SJCRH30 (cell line): ENCODE measurements around the gene LRIT1. TPM values are rescaled to one million over a fixed set of nuclear protein-coding genes. Genes with fewer than 3 reads are reported as not detected.

Experiments used
- DNase-seq, 2 experiments: peaks; one replicate each; pipeline ENCODE4 v3.0.0-alpha.2; 2015 to 2020
- H3K27ac ChIP-seq: fragments of 250-450 bp; sonication (Bioruptor Pico); 2 replicates; pipeline ENCODE4 v1.5.1; 2020; ENCODE audit warnings: mild to moderate bottlenecking, moderate library complexity
- H3K27me3 ChIP-seq: fragments of 250-450 bp; sonication (Bioruptor Pico); 2 replicates; pipeline ENCODE4 v1.5.1; 2020; ENCODE audit warnings: mild to moderate bottlenecking, moderate library complexity
- H3K36me3 ChIP-seq: fragments of 250-450 bp; sonication (Bioruptor Pico); 2 replicates; pipeline ENCODE4 v1.5.1; 2020; ENCODE audit warnings: mild to moderate bottlenecking, moderate library complexity
- H3K4me1 ChIP-seq: fragments of 250-450 bp; sonication (Bioruptor Pico); 2 replicates; pipeline ENCODE4 v1.5.1; 2020; ENCODE audit warnings: mild to moderate bottlenecking, moderate library complexity
- H3K4me3 ChIP-seq: fragments of 250-450 bp; sonication (Bioruptor Pico); 2 replicates; pipeline ENCODE4 v1.5.1; 2020; ENCODE audit warnings: mild to moderate bottlenecking, moderate library complexity
- H3K9me3 ChIP-seq: fragments of 250-450 bp; sonication (Bioruptor Pico); replicated peaks from 2 replicates; pipeline ENCODE4 v1.5.1; 2020; ENCODE audit warnings: mild to moderate bottlenecking, moderate library complexity
- total RNA-seq: library from RNA; depleted of rRNA; stranded (reverse); fragments of >200 nt; shearing (Covaris generic); gene quantifications from 2 replicates; pipeline ENCODE4 v1.2.3, GENCODE V29; 2014

LRIT1 gene
- total RNA-seq, 1 experiment from 2014 or later, result not detected

- Histone ChIP-seq H3K36me3 (no peaks in the 10 kb centered on the region), H3K9me3 (no peaks in the 10 kb centered on the region), H3K27me3 (no peaks in the 10 kb centered on the region), H3K27ac (no peak overlapping the region), H3K4me1 (peaks cover 12% of the 10 kb centered on the region), H3K4me3 (no peak overlapping the region)
- no peak for DNase-seq
These were observed 20.0 kb upstream of the LRIT1 start for GRCh38 chr10:84261236-84261915.

GRCh38 chr10:84258034-84258695, 16.8 kb upstream of the LRIT1 start:
- H3K4me1 ChIP-seq, result no peaks in the 10 kb centered on the region
- H3K4me3 ChIP-seq, result no peak overlapping the region
- no peaks in the 10 kb centered on the region for H3K36me3 ChIP-seq
- H3K9me3 ChIP-seq, result no peaks in the 10 kb centered on the region
- H3K27ac ChIP-seq, result no peak overlapping the region
- H3K27me3 ChIP-seq, result no peaks in the 10 kb centered on the region
- DNase-seq, result no peak

- Histone ChIP-seq H3K9me3 (no peaks in the 10 kb centered on the region), H3K4me3 (no peak overlapping the region), H3K4me1 (no peaks in the 10 kb centered on the region), H3K36me3 (no peaks in the 10 kb centered on the region), H3K27me3 (no peaks in the 10 kb centered on the region), H3K27ac (no peak overlapping the region)
- DNase-seq, result no peak
These were observed 16.1 kb upstream of the LRIT1 start for GRCh38 chr10:84257343-84258020.

GRCh38 chr10:84256510-84257342, 15.4 kb upstream of the LRIT1 start:
- DNase-seq, result no peak
- H3K27me3 ChIP-seq, result no peaks in the 10 kb centered on the region
- no peak overlapping the region for H3K27ac ChIP-seq
- H3K4me1 ChIP-seq, result no peaks in the 10 kb centered on the region
- H3K9me3 ChIP-seq, result no peaks in the 10 kb centered on the region
- no peak overlapping the region for H3K4me3 ChIP-seq
- no peaks in the 10 kb centered on the region for H3K36me3 ChIP-seq

GRCh38 chr10:84254552-84255478, 13.5 kb upstream of the LRIT1 start:
- no peak overlapping the region for H3K4me3 ChIP-seq
- no peaks in the 10 kb centered on the region for H3K4me1 ChIP-seq
- DNase-seq, result no peak
- H3K27ac ChIP-seq, result no peak overlapping the region
- H3K9me3 ChIP-seq, result no peaks in the 10 kb centered on the region
- H3K27me3 ChIP-seq, result no peaks in the 10 kb centered on the region
- H3K36me3 ChIP-seq, result no peaks in the 10 kb centered on the region

GRCh38 chr10:84248794-84249193, 7.4 kb upstream of the LRIT1 start:
- DNase-seq, result no peak
- H3K4me1 ChIP-seq, result peaks cover 11% of the 10 kb centered on the region
- no peak overlapping the region for H3K27ac ChIP-seq

GRCh38 chr10:84247496-84247895, 6.2 kb upstream of the LRIT1 start:
- Histone ChIP-seq H3K4me1 (peaks cover 12% of the 10 kb centered on the region), H3K4me3 (no peak overlapping the region), H3K27me3 (no peaks in the 10 kb centered on the region), H3K27ac (no peak overlapping the region), H3K9me3 (no peaks in the 10 kb centered on the region), H3K36me3 (no peaks in the 10 kb centered on the region)
- DNase-seq, result no peak

More at GRCh38 chr10:84248794-84249193, 7.4 kb upstream of the LRIT1 start:
- H3K36me3 ChIP-seq, result no peaks in the 10 kb centered on the region
- H3K27me3 ChIP-seq, result no peaks in the 10 kb centered on the region
- no peak overlapping the region for H3K4me3 ChIP-seq
- no peaks in the 10 kb centered on the region for H3K9me3 ChIP-seq

GRCh38 chr10:84244651-84245270, 3.4 kb upstream of the LRIT1 start, which contains the start of gene RGR:
RGR (plus strand) TSS chr10:84245053; CDS start chr10:84245091, 38 bp downstream.
- Histone ChIP-seq H3K36me3 (no peaks in the 10 kb centered on the region), H3K27ac (peak within 1 kb of the TSS; percentile 71), H3K4me1 (peaks cover 12% of the 10 kb centered on the region), H3K27me3 (no peaks in the 10 kb centered on the region), H3K9me3 (no peaks in the 10 kb centered on the region), H3K4me3 (peak within 1 kb of the TSS; percentile 50)
- peak; percentile 83 to 93 for DNase-seq

- Histone ChIP-seq H3K27ac (peak overlapping the region; percentile 71), H3K36me3 (no peaks in the 10 kb centered on the region), H3K4me3 (no peak overlapping the region), H3K27me3 (no peaks in the 10 kb centered on the region), H3K9me3 (no peaks in the 10 kb centered on the region), H3K4me1 (peaks cover 12% of the 10 kb centered on the region)
- no peak for DNase-seq
These were observed 2.4 kb upstream of the LRIT1 start for GRCh38 chr10:84243759-84244158.

GRCh38 chr10:84238909-84239308, 2.4 kb downstream of the LRIT1 start:
- H3K27ac ChIP-seq, result no peak overlapping the region
- no peaks in the 10 kb centered on the region for H3K36me3 ChIP-seq
- peaks cover 2% of the 10 kb centered on the region for H3K4me1 ChIP-seq
- DNase-seq, result no peak
- H3K27me3 ChIP-seq, result no peaks in the 10 kb centered on the region
- H3K9me3 ChIP-seq, result no peaks in the 10 kb centered on the region
- no peak overlapping the region for H3K4me3 ChIP-seq

GRCh38 chr10:84237199-84238051, 3.9 kb downstream of the LRIT1 start:
- Histone ChIP-seq H3K4me1 (no peaks in the 10 kb centered on the region), H3K4me3 (no peak overlapping the region), H3K9me3 (no peaks in the 10 kb centered on the region), H3K27me3 (no peaks in the 10 kb centered on the region), H3K36me3 (no peaks in the 10 kb centered on the region), H3K27ac (no peak overlapping the region)
- no peak for DNase-seq

- no peaks in the 10 kb centered on the region for H3K36me3 ChIP-seq
- no peaks in the 10 kb centered on the region for H3K27me3 ChIP-seq
- no peaks in the 10 kb centered on the region for H3K9me3 ChIP-seq
- no peak overlapping the region for H3K4me3 ChIP-seq
- no peak overlapping the region for H3K27ac ChIP-seq
- no peaks in the 10 kb centered on the region for H3K4me1 ChIP-seq
- no peak for DNase-seq
These were observed 4.5 kb downstream of the LRIT1 start for GRCh38 chr10:84236807-84237198.

GRCh38 chr10:84235096-84235495, 6.2 kb downstream of the LRIT1 start:
- Histone ChIP-seq H3K4me3 (no peak overlapping the region), H3K27ac (no peak overlapping the region), H3K4me1 (no peaks in the 10 kb centered on the region), H3K27me3 (no peaks in the 10 kb centered on the region), H3K9me3 (no peaks in the 10 kb centered on the region), H3K36me3 (no peaks in the 10 kb centered on the region)
- DNase-seq, result no peak
